ENCODE data around the gene NLK. TPM values are rescaled to one million over a fixed set of nuclear protein-coding genes. Genes with fewer than 3 reads are reported as not detected.

Gene NLK
- total RNA-seq, 1 experiment from 2014 or later, result 12.8 TPM

DNA sequence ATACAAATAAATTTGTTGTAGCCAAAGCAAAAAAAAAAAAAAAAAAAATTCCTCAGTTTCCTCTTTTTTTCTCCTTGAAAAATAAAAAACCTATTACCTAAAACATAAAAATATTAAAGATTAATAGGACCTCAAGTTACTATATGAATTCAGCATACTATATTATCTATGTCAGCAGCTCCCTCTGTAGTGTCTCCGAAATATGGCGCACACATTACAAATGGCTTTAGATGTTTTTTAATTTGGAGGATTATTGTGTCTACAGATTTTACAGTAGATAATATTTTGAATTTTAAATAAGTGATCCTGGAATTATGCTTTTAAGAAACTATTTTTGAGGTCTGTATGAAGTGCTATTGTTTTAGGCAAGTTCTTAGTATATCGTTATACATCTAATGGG lies 94.4 kb downstream of the NLK start:
- no peak for DNase-seq (ENCODE audit: low read depth, low spot score)
- Histone ChIP-seq H3K9me2 (ENCODE audit: insufficient read depth) (no peaks in the 10 kb centered on the region), H4K20me1 (ENCODE audit: insufficient read depth) (no peaks in the 10 kb centered on the region), H3K4me2 (ENCODE audit: low read length) (no peak overlapping the region), H3K9ac (ENCODE audit: low read length) (no peak overlapping the region), H3K4me1 (ENCODE audit: control insufficient read depth in 1 of 2, insufficient read depth in 2 of 2, low read length in 2 of 2) (no peaks in the 10 kb centered on the region), H3K4me3 (replicated peaks in 1 of 2; ENCODE audit: low read depth in 1 of 2, low read length in 2 of 2) (no peak overlapping the region), H3K27me3 (ENCODE audit: insufficient read depth, low read length) (no peaks in the 10 kb centered on the region), H2AFZ (ENCODE audit: low read depth, low read length, poor library complexity, severe bottlenecking) (no peak overlapping the region), H3K79me2 (ENCODE audit: insufficient read depth, low read length) (no peaks in the 10 kb centered on the region), H3K27ac (ENCODE audit: low read depth, low read length) (no peak overlapping the region), H3K36me3 (ENCODE audit: control insufficient read depth in 1 of 2, insufficient read depth in 2 of 2, low read length in 2 of 2) (no peaks in the 10 kb centered on the region), H3K9me3 (ENCODE audit: control insufficient read depth in 1 of 2, insufficient read depth in 1 of 2, low read depth in 1 of 2, low read length in 2 of 2) (no peaks in the 10 kb centered on the region)
- no peak for ATAC-seq
- RAD21 ChIA-PET (ENCODE audit: low non-redundant PET in 1 of 2, low total read pairs in 2 of 2, uncharacterized antibody in 2 of 2, unreplicated experiment in 2 of 2), result no interaction called here
- no TSS peak for BruUV-seq (replicated peaks)
- intact Hi-C loops (cut with micrococcal nuclease), result no loop called here
- POLR2A ChIA-PET, result no interaction called here
- CTCF ChIA-PET, result no interaction called here
- TF ChIP-seq YY1 (IDR thresholded peaks at IDR 0.05; ENCODE audit: extremely low read depth, insufficient replicate concordance, low read depth, low read length) (no peak), EGR1 (IDR thresholded peaks at IDR 0.05; ENCODE audit: low read depth) (no peak), RAD21 (IDR thresholded peaks at IDR 0.05; ENCODE audit: low read depth) (no peak), SIN3A (IDR thresholded peaks at IDR 0.05; ENCODE audit: low read depth) (no peak), FOSL1 (IDR thresholded peaks at IDR 0.05; ENCODE audit: low read depth) (no peak), CBX3 (IDR thresholded peaks at IDR 0.05; ENCODE audit: low read depth) (no peak), POLR2A (IDR thresholded peaks at IDR 0.05; ENCODE audit: borderline replicate concordance, extremely low read depth, insufficient read depth, insufficient read length) (no peak), EZH2phosphoT487 (IDR thresholded peaks at IDR 0.05; ENCODE audit: borderline replicate concordance) (no peak), JUND (IDR thresholded peaks at IDR 0.05) (no peak), ZFX (IDR thresholded peaks at IDR 0.05) (no peak), CEBPB (IDR thresholded peaks at IDR 0.05; ENCODE audit: low read depth) (no peak), SP1 (IDR thresholded peaks at IDR 0.05; ENCODE audit: low read depth) (no peak), ZNF274 (IDR thresholded peaks at IDR 0.05; ENCODE audit: low read depth, low read length) (no peak)
- TF ChIP-seq, protein P1, sequence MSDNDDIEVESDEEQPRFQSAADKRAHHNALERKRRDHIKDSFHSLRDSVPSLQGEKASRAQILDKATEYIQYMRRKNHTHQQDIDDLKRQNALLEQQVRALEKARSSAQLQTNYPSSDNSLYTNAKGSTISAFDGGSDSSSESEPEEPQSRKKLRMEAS (IDR thresholded peaks at IDR 0.05), result no peak
- TF ChIP-seq, protein P2, sequence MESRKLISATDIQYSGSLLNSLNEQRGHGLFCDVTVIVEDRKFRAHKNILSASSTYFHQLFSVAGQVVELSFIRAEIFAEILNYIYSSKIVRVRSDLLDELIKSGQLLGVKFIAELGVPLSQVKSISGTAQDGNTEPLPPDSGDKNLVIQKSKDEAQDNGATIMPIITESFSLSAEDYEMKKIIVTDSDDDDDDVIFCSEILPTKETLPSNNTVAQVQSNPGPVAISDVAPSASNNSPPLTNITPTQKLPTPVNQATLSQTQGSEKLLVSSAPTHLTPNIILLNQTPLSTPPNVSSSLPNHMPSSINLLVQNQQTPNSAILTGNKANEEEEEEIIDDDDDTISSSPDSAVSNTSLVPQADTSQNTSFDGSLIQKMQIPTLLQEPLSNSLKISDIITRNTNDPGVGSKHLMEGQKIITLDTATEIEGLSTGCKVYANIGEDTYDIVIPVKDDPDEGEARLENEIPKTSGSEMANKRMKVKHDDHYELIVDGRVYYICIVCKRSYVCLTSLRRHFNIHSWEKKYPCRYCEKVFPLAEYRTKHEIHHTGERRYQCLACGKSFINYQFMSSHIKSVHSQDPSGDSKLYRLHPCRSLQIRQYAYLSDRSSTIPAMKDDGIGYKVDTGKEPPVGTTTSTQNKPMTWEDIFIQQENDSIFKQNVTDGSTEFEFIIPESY (IDR thresholded peaks at IDR 0.05; ENCODE audit: extremely low read depth, insufficient replicate concordance, low read length), result no peak
- TF ChIP-seq, protein P3, sequence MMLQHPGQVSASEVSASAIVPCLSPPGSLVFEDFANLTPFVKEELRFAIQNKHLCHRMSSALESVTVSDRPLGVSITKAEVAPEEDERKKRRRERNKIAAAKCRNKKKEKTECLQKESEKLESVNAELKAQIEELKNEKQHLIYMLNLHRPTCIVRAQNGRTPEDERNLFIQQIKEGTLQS (IDR thresholded peaks at IDR 0.05), result no peak
- TF ChIP-seq, protein P4, sequence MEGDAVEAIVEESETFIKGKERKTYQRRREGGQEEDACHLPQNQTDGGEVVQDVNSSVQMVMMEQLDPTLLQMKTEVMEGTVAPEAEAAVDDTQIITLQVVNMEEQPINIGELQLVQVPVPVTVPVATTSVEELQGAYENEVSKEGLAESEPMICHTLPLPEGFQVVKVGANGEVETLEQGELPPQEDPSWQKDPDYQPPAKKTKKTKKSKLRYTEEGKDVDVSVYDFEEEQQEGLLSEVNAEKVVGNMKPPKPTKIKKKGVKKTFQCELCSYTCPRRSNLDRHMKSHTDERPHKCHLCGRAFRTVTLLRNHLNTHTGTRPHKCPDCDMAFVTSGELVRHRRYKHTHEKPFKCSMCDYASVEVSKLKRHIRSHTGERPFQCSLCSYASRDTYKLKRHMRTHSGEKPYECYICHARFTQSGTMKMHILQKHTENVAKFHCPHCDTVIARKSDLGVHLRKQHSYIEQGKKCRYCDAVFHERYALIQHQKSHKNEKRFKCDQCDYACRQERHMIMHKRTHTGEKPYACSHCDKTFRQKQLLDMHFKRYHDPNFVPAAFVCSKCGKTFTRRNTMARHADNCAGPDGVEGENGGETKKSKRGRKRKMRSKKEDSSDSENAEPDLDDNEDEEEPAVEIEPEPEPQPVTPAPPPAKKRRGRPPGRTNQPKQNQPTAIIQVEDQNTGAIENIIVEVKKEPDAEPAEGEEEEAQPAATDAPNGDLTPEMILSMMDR (IDR thresholded peaks at IDR 0.05 in 2 of 3, conservative IDR thresholded peaks at IDR 0.05 in 1 of 3; ENCODE audit: borderline replicate concordance in 1 of 3, insufficient read depth in 1 of 3, low read depth in 2 of 3, low read length in 2 of 3), result no peak; a peak in 1 of 6 replicates

All from HCT116 (cell line).